Osteocyte (in vitro differentiated cells): Measurements from ENCODE around the gene TOX2. TPM values are rescaled to one million over a fixed set of nuclear protein-coding genes. Genes with fewer than 3 reads are reported as not detected.

Source experiments
- DNase-seq: peaks from one replicate; pipeline ENCODE4 v3.0.0; 2021; ENCODE audit warnings: mixed read lengths; ENCODE audit not compliant: unreplicated experiment; ENCODE audit errors: extremely low spot score
- H3K27ac Mint-ChIP-seq: one replicate; pipeline ENCODE4 v1.8.0; 2021; ENCODE audit warnings: mild to moderate bottlenecking, mixed read lengths; ENCODE audit not compliant: unreplicated experiment
- H3K27me3 Mint-ChIP-seq: one replicate; pipeline ENCODE4 v1.8.0; 2021; ENCODE audit warnings: mixed read lengths; ENCODE audit not compliant: unreplicated experiment
- H3K36me3 Mint-ChIP-seq: one replicate; pipeline ENCODE4 v1.8.0; 2021; ENCODE audit warnings: mixed read lengths; ENCODE audit not compliant: unreplicated experiment
- H3K4me1 Mint-ChIP-seq: one replicate; pipeline ENCODE4 v1.8.0; 2021; ENCODE audit warnings: mixed read lengths; ENCODE audit not compliant: unreplicated experiment
- H3K4me3 Mint-ChIP-seq: one replicate; pipeline ENCODE4 v1.8.0; 2021; ENCODE audit warnings: mild to moderate bottlenecking, moderate library complexity, mixed read lengths; ENCODE audit not compliant: unreplicated experiment
- H3K9me3 Mint-ChIP-seq: one replicate; pipeline ENCODE4 v1.8.0; 2021; ENCODE audit warnings: mixed read lengths; ENCODE audit not compliant: unreplicated experiment
- CTCF ChIP-seq: fragments of 200-600 bp; sonication (generic); IDR thresholded peaks from 2 replicates; pipeline ENCODE4 v1.5.0; 2021; ENCODE audit warnings: antibody characterized with exemption, mild to moderate bottlenecking, moderate library complexity
- total RNA-seq: library from RNA; stranded (reverse); gene quantifications from 2 replicates; pipeline ENCODE4 v1.2.1, GENCODE V29; 2021

Gene TOX2
- total RNA-seq, 1 donor from 2014 or later = not detected

DNA sequence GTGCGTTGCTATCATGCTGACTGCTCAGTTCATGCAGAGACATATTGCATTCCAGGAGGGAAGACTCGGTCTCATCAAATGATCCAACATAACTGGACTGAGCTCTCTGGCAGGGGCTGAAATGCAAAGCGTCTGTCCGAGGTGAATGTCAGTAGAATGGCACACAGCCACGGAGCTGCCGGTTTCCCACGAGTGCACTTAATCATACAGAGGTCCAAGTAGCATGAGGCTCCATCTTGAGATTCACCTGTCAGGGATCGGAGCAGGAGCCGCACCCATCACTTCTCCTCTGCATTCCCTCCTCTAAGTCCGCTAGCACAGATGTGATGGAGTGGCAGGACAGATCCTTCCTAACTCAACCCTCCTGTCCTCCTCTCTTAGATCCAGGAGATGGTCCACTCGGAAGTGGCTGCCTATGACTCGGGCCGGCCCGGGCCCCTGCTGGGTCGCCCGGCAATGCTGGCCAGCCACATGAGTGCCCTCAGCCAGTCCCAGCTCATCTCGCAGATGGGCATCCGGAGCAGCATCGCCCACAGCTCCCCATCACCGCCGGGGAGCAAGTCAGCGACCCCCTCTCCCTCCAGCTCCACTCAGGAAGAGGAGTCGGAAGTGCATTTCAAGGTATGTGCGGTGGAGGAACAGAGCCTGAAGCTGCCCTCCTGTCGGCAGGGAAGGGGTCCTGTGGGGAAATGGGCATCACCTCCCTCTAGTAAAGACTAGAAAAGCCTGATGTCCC, 136.4 kb downstream of the TOX2 start:
- Mint-ChIP-seq H3K4me1 (no peaks in the 10 kb centered on the region), H3K4me3 (no peak overlapping the region), H3K27ac (no peak overlapping the region), H3K27me3 (peaks cover 19% of the 10 kb centered on the region), H3K9me3 (no peaks in the 10 kb centered on the region), H3K36me3 (no peaks in the 10 kb centered on the region)
- TF ChIP-seq CTCF = no peak
- DNase-seq = peak; percentile 74

DNA sequence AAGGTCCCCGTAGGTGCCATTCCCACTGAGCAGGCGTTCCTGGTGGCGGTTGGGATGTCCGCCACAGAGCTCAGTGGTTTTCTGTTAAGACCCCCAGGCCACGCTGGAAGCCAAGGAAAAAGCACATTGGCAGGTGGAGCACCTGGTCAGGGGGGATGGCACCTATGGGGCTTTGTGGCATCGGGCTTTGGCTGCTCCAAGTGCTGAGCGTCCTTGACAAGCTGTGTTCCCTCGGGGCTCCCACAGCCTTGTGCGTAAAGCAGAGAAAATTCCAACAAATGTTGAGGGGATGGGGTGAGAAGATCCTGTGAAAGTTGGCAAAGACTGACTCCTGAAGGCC, 137.0 kb downstream of the TOX2 start:
- Mint-ChIP-seq H3K36me3 (no peaks in the 10 kb centered on the region), H3K9me3 (no peaks in the 10 kb centered on the region), H3K4me1 (no peaks in the 10 kb centered on the region), H3K27ac (no peak overlapping the region), H3K27me3 (peaks cover 17% of the 10 kb centered on the region), H3K4me3 (no peak overlapping the region)
- no peak for TF ChIP-seq CTCF
- DNase-seq = peak; percentile 73

DNA sequence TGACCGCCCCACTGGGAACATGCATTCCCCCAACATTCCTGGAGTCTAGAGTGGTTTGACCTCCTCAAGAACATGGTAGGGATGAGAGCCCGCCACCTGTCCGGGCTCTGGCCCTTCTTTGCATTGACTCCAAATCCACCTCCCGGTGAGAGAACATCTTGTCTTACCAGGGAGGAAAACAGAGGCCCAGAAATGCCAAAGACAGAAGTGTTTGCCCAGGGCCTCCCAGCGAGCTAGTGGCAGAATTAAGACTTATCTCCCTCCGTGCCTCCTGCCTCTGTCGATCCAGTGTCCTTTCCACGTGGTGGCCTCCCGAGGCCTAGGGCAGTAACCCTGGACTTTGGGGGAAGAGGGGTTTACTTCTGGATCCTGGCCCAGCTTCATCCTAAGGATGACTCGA, 137.5 kb downstream of the TOX2 start:
- no peak for TF ChIP-seq CTCF
- no peaks in the 10 kb centered on the region for H3K4me1 Mint-ChIP-seq
- peak; percentile 74 for DNase-seq
- no peak overlapping the region for H3K4me3 Mint-ChIP-seq
- no peaks in the 10 kb centered on the region for H3K9me3 Mint-ChIP-seq
- H3K27me3 Mint-ChIP-seq = peaks cover 15% of the 10 kb centered on the region
- no peak overlapping the region for H3K27ac Mint-ChIP-seq
- H3K36me3 Mint-ChIP-seq = no peaks in the 10 kb centered on the region

DNA sequence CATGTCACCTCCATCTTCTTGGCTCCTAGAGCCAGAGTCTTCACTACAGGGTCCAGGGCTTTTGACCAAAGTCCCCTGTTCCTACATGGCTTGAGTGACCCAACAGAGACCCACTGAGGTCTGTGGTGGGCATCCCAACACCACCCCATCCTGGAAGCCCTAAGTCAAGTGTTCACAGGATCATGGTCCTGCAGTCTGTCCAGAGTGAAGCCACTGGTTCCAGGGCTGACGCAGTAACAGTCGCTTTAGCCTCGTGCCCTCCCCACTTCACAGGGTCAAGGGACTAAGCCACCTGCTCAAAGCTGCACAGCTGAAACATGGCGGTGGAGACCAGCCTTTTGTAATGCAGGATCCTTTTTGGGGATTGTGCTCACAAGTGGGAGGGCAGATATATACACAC, 138.4 kb downstream of the TOX2 start:
- Mint-ChIP-seq H3K4me3 (no peak overlapping the region), H3K27ac (no peak overlapping the region), H3K4me1 (peaks cover 3% of the 10 kb centered on the region), H3K27me3 (peaks cover 13% of the 10 kb centered on the region), H3K9me3 (no peaks in the 10 kb centered on the region), H3K36me3 (no peaks in the 10 kb centered on the region)
- TF ChIP-seq CTCF = no peak
- no peak for DNase-seq

- peaks cover 6% of the 10 kb centered on the region for H3K27me3 Mint-ChIP-seq
- H3K4me3 Mint-ChIP-seq = no peak overlapping the region
- peaks cover 3% of the 10 kb centered on the region for H3K9me3 Mint-ChIP-seq
- H3K27ac Mint-ChIP-seq = no peak overlapping the region
- no peaks in the 10 kb centered on the region for H3K36me3 Mint-ChIP-seq
- no peak for DNase-seq
- no peak for TF ChIP-seq CTCF
- H3K4me1 Mint-ChIP-seq = peaks cover 7% of the 10 kb centered on the region
Measured at GRCh38 chr20:44054118-44054517, 139.5 kb downstream of the TOX2 start.
